Measurements from ENCODE around the gene C17orf107. TPM values are rescaled to one million over a fixed set of nuclear protein-coding genes. Genes with fewer than 3 reads are reported as not detected.

Gene C17orf107
- total RNA-seq, 4 donors from 2014 or later = 0.38 to 2.2 (median 0.87) TPM

- TF ChIP-seq, protein P1, sequence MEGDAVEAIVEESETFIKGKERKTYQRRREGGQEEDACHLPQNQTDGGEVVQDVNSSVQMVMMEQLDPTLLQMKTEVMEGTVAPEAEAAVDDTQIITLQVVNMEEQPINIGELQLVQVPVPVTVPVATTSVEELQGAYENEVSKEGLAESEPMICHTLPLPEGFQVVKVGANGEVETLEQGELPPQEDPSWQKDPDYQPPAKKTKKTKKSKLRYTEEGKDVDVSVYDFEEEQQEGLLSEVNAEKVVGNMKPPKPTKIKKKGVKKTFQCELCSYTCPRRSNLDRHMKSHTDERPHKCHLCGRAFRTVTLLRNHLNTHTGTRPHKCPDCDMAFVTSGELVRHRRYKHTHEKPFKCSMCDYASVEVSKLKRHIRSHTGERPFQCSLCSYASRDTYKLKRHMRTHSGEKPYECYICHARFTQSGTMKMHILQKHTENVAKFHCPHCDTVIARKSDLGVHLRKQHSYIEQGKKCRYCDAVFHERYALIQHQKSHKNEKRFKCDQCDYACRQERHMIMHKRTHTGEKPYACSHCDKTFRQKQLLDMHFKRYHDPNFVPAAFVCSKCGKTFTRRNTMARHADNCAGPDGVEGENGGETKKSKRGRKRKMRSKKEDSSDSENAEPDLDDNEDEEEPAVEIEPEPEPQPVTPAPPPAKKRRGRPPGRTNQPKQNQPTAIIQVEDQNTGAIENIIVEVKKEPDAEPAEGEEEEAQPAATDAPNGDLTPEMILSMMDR (IDR thresholded peaks at IDR 0.05; ENCODE audit: low read depth) = no peak
Measured at GRCh38 chr17:4897785-4898184, 1.6 kb upstream of the C17orf107 start.

GRCh38 chr17:4898351-4898750, 985 bp upstream of the C17orf107 start:
- TF ChIP-seq, protein P1 (IDR thresholded peaks at IDR 0.05; ENCODE audit: low read depth) = no peak

- TF ChIP-seq, protein P1 (IDR thresholded peaks at IDR 0.05; ENCODE audit: low read depth) = no peak
Measured at GRCh38 chr17:4898927-4899326, 409 bp upstream of the C17orf107 start.

GRCh38 chr17:4900231-4901107, 1.1 kb downstream of the C17orf107 start:
- TF ChIP-seq, protein P1 (IDR thresholded peaks at IDR 0.05; ENCODE audit: low read depth) = no peak

DNA sequence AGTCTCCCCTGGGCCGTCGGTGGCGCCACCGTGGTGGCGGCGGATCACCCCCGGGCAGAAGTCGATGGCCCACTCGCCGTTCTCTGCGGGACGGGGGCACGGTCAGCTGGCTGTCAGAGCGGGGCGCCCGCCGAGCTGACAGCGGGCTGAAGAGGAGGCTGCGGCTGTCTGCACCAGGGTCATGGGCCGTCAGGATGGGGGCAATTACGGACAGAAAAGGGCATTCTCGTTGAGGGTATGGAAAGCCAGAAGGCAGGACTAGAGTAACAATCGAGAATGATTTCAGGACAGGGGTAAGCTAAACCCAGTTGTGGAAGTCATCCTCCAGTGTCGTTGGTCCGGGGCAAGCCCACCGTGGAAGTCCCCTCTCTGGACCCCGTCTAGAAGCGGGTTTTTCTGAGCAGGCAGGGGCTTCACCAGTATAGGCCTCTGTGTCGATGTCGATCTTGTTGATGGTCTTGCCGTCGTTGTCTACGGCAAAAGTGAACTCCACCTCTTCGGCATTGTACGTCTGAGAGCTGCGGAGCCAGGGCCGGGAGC, 1.8 kb downstream of the C17orf107 start:
- TF ChIP-seq, protein P1 (IDR thresholded peaks at IDR 0.05; ENCODE audit: low read depth) = no peak

GRCh38 chr17:4901648-4902344, 2.5 kb downstream of the C17orf107 start:
- TF ChIP-seq, protein P1 (IDR thresholded peaks at IDR 0.05; ENCODE audit: low read depth) = no peak

- TF ChIP-seq, protein P1 (IDR thresholded peaks at IDR 0.05; ENCODE audit: low read depth) = no peak
Measured at GRCh38 chr17:4902540-4902939, 3.2 kb downstream of the C17orf107 start.

Measured in subcutaneous adipose tissue (tissue), 4 donors.